Ascending aorta (tissue), 2 donors: ENCODE results near the gene PDSS2. TPM values are rescaled to one million over a fixed set of nuclear protein-coding genes. Genes with fewer than 3 reads are reported as not detected.

Experiments used
- DNase-seq, 2 donors: peaks; one replicate each; pipeline ENCODE4 v3.0.0-alpha.2; 2019; ENCODE audit warnings: low spot score in 2 of 2
- H3K27ac ChIP-seq, 2 donors: fragments of 200-600 bp; sonication (generic); one replicate each; pipeline ENCODE4 v1.5.1; 2016 to 2017; ENCODE audit warnings: mild to moderate bottlenecking in 1 of 2
- H3K27me3 ChIP-seq: fragments of 200-600 bp; sonication (generic); one replicate; pipeline ENCODE4 v1.5.1; 2017
- H3K36me3 ChIP-seq, 2 donors: fragments of 200-600 bp; sonication (generic); one replicate each; pipeline ENCODE4 v1.5.1; 2016
- H3K4me1 ChIP-seq, 2 donors: fragments of 200-600 bp; sonication (generic); one replicate each; pipeline ENCODE4 v1.5.1; 2016 to 2017; ENCODE audit warnings: mild to moderate bottlenecking in 1 of 2
- H3K4me3 ChIP-seq, 2 donors: fragments of 200-600 bp; sonication (generic); one replicate each; pipeline ENCODE4 v1.5.1; 2016 to 2017; ENCODE audit warnings: mild to moderate bottlenecking in 1 of 2
- H3K9me3 ChIP-seq, 2 donors: fragments of 200-600 bp; sonication (generic); one replicate each; pipeline ENCODE4 v1.5.1; 2016
- CTCF ChIP-seq, 3 experiments: fragments of 200-600 bp in 2 of 3; fragments of 450-650 bp in 1 of 3; sonication (generic) in 2 of 3; IDR thresholded peaks; one replicate each; pipeline ENCODE4 v1.5.1; 2016 to 2019; ENCODE audit warnings: antibody characterized with exemption in 3 of 3, mild to moderate bottlenecking in 1 of 3, moderate library complexity in 1 of 3
- intact Hi-C: fragments of 100-400 bp; cut with DNase I; formaldehyde crosslinking; loops from one replicate; pipeline ENCODE4 v1.15.1; 2023
- total RNA-seq: library from RNA; depleted of rRNA; stranded (reverse); fragments of >200 nt; gene quantifications from one replicate; pipeline ENCODE4 v1.1.0, GENCODE V29; 2016

The PDSS2 gene
- total RNA-seq, 1 donor from 2014 or later = 0.85 TPM

DNA sequence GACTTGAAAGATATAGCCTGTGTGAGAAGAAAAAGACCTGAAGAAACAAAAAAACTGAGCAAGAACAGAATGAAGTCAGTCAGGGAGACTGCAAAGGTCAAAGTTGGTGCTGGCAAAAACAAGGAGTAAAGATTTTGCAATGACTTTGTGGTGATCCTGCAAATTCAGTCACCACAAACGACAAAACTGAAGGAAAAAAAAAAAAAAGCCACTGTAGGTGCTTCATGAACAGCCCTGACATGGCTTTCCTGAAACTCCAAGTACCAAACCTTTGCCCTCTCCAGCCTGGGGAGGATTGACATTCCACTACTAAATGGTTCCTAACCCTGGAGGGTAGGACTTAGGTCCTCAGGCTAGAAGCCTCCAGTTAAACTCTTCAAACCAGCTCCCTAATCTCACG lies 229.3 kb downstream of the PDSS2 start:
- Histone ChIP-seq H3K4me1 (no peaks in the 10 kb centered on the region), H3K4me3 (no peak overlapping the region), H3K27me3 (no peaks in the 10 kb centered on the region), H3K36me3 (no peaks in the 10 kb centered on the region), H3K9me3 (no peaks in the 10 kb centered on the region), H3K27ac (no peak overlapping the region)
- DNase-seq = no peak
- TF ChIP-seq CTCF (IDR thresholded peaks at IDR 0.05) = no peak
- intact Hi-C loops = no loop called here

DNA sequence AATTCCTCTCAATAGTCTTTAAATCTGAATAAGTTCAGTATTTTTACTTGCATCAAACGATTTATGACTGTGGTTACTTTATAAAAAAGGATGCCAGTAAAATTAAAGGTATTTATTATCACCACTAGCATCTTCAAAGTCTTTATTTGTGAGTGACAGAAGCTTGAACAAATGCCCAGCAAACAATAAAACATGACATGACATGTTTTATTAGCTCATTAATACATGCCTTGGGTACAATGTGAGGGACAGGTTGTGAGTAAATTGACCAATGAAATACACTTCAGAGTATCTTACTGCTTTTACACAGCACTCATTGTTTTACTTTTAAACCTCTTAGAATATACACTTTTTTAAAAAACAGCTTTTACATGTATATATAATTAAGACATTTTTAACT lies 230.6 kb downstream of the PDSS2 start:
- Histone ChIP-seq H3K4me3 (no peak overlapping the region), H3K4me1 (no peaks in the 10 kb centered on the region), H3K27ac (no peak overlapping the region), H3K36me3 (no peaks in the 10 kb centered on the region), H3K9me3 (no peaks in the 10 kb centered on the region), H3K27me3 (no peaks in the 10 kb centered on the region)
- TF ChIP-seq CTCF (IDR thresholded peaks at IDR 0.05) = no peak
- DNase-seq = no peak
- intact Hi-C loops = no loop called here

- intact Hi-C loops = no loop called here
- Histone ChIP-seq H3K9me3 (no peaks in the 10 kb centered on the region), H3K27ac (no peak overlapping the region), H3K27me3 (no peaks in the 10 kb centered on the region), H3K4me1 (no peaks in the 10 kb centered on the region), H3K4me3 (no peak overlapping the region), H3K36me3 (no peaks in the 10 kb centered on the region)
- TF ChIP-seq CTCF (IDR thresholded peaks at IDR 0.05) = no peak
- DNase-seq = no peak
These were observed 237.8 kb downstream of the PDSS2 start for GRCh38 chr6:107221519-107221918.

DNA sequence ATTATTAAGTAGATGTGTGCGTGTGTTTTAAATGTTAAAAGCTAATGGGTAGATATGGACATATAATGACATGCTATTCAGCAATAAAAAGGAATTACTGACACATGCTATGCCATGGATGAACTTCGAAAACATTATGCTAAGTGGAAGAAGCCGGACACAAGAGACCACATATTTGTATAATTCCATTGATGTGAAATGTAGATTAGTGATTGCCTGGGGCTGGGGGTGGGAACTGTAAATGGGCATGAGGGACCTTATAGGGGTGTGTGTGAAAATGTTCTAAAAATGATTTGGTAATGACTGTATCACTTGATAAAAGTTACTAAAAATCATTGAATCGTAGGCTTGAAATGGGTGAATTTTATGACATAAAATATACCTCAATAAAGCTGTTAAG lies 239.5 kb downstream of the PDSS2 start:
- H3K4me1 ChIP-seq = no peaks in the 10 kb centered on the region
- no peak overlapping the region for H3K4me3 ChIP-seq
- no peaks in the 10 kb centered on the region for H3K9me3 ChIP-seq
- intact Hi-C loops = no loop called here
- no peak overlapping the region for H3K27ac ChIP-seq
- TF ChIP-seq CTCF (IDR thresholded peaks at IDR 0.05) = no peak
- H3K27me3 ChIP-seq = no peaks in the 10 kb centered on the region
- DNase-seq = no peak
- no peaks in the 10 kb centered on the region for H3K36me3 ChIP-seq

- no peak for DNase-seq
- no peaks in the 10 kb centered on the region for H3K36me3 ChIP-seq
- no peak for TF ChIP-seq CTCF (IDR thresholded peaks at IDR 0.05)
- H3K27me3 ChIP-seq = no peaks in the 10 kb centered on the region
- H3K4me1 ChIP-seq = no peaks in the 10 kb centered on the region
- H3K4me3 ChIP-seq = no peak overlapping the region
- intact Hi-C loops = no loop called here
- no peak overlapping the region for H3K27ac ChIP-seq
- H3K9me3 ChIP-seq = no peaks in the 10 kb centered on the region
These were observed 241.2 kb downstream of the PDSS2 start for GRCh38 chr6:107218142-107218541.

DNA sequence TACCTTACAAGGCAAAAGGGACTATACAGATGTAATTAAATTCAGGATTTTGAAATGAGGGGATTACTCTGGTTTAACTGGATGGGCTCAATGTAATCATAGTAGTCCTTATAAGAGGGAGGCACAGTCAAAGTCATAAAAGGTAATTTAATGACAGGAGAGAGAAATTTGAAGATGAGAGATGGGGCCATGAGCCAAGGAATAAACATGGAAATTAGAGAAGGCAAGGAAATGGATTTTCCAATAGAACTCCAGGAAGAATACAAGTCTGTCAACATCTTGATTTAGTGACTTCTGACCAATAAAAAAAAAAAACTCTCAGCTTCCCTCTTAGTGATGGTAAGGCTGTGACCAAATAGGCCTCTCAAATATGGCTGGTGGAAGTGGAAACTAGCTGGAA lies 242.1 kb downstream of the PDSS2 start:
- no peaks in the 10 kb centered on the region for H3K4me1 ChIP-seq
- H3K27ac ChIP-seq = no peak overlapping the region
- intact Hi-C loops = no loop called here
- no peak for DNase-seq
- H3K4me3 ChIP-seq = no peak overlapping the region
- no peak for TF ChIP-seq CTCF (IDR thresholded peaks at IDR 0.05)
- no peaks in the 10 kb centered on the region for H3K36me3 ChIP-seq
- H3K27me3 ChIP-seq = no peaks in the 10 kb centered on the region
- no peaks in the 10 kb centered on the region for H3K9me3 ChIP-seq
